HG03439 (cell line): Measurements from ENCODE around the gene GNG8.

Experiments
- ATAC-seq: cut with Tn5 transposase; IDR thresholded peaks from one replicate; pipeline ENCODE4 v1.9.1; 2021; ENCODE audit warnings: mild to moderate bottlenecking, moderate library complexity; ENCODE audit not compliant: unreplicated experiment

The GNG8 gene

GRCh38 chr19:46605356-46605821 lies 30.6 kb downstream of the GNG8 start:
- no peak for ATAC-seq

- no peak for ATAC-seq
These were observed 31.1 kb downstream of the GNG8 start for GRCh38 chr19:46604781-46605355.

GRCh38 chr19:46603752-46604231 lies 32.2 kb downstream of the GNG8 start:
- no peak for ATAC-seq

GRCh38 chr19:46603195-46603637 lies 32.8 kb downstream of the GNG8 start:
- ATAC-seq = no peak

GRCh38 chr19:46602392-46603194 lies 33.4 kb downstream of the GNG8 start:
- no peak for ATAC-seq

GRCh38 chr19:46601318-46602224 lies 34.4 kb downstream of the GNG8 start, which contains the start of gene CALM3:
Gene CALM3 (plus strand): TSS chr19:46601330. CDS start chr19:46601435, 105 bp downstream.
- no peak for ATAC-seq

GRCh38 chr19:46600384-46601317 lies 35.4 kb downstream of the GNG8 start:
- peak; percentile 88 for ATAC-seq

- ATAC-seq = no peak
These were observed 36.2 kb downstream of the GNG8 start for GRCh38 chr19:46599716-46600373.

GRCh38 chr19:46598372-46598917 lies 37.6 kb downstream of the GNG8 start:
- no peak for ATAC-seq

GRCh38 chr19:46596008-46596407 lies 40.0 kb downstream of the GNG8 start:
- no peak for ATAC-seq

- ATAC-seq = no peak
These were observed 44.1 kb downstream of the GNG8 start for GRCh38 chr19:46591870-46592269.

- no peak for ATAC-seq
These were observed 44.7 kb downstream of the GNG8 start for GRCh38 chr19:46591254-46591653.

- ATAC-seq = no peak
These were observed 48.1 kb downstream of the GNG8 start for GRCh38 chr19:46587861-46588260.

- ATAC-seq = no peak
These were observed 49.7 kb downstream of the GNG8 start for GRCh38 chr19:46586294-46586693.

- no peak for ATAC-seq
These were observed 50.5 kb downstream of the GNG8 start for GRCh38 chr19:46585539-46585938.
